Adrenal gland (tissue), 12 donors: ENCODE results near the gene ERCC6L2. TPM values are rescaled to one million over a fixed set of nuclear protein-coding genes. Genes with fewer than 3 reads are reported as not detected.

Experiments
- DNase-seq, 7 donors: peaks; one replicate each; pipeline ENCODE4 v3.0.0-alpha.2; 2019 to 2020
- H3K27ac ChIP-seq, 5 donors: fragments of 200-600 bp; sonication (generic) in 4 of 5; 1 replicate in 3 of 5; 2 replicates in 2 of 5; pipeline versions ENCODE4 v1.5.1 to v1.8.0; 2016 to 2020; ENCODE audit warnings: mild to moderate bottlenecking in 1 of 5
- H3K27me3 ChIP-seq: fragments of 200-600 bp; 2 replicates; pipeline ENCODE4 v1.8.0; 2021
- H3K36me3 ChIP-seq, 2 donors: fragments of 200-600 bp; replicated peaks in 1 of 2; 1 replicate in 1 of 2; 2 replicates in 1 of 2; pipeline versions ENCODE4 v1.5.1 to v1.8.0; 2018 to 2022
- H3K4me1 ChIP-seq, 2 donors: fragments of 200-600 bp; replicated peaks in 1 of 2; 1 replicate in 1 of 2; 2 replicates in 1 of 2; pipeline versions ENCODE4 v1.5.1 to v1.8.0; 2018 to 2021
- H3K4me3 ChIP-seq, 4 donors: fragments of 200-600 bp; sonication (generic) in 3 of 4; one replicate each; pipeline ENCODE4 v1.5.1; 2016 to 2018
- H3K9me3 ChIP-seq, 3 donors: fragments of 200-600 bp; sonication (generic) in 1 of 3; replicated peaks in 1 of 3; 1 replicate in 2 of 3; 2 replicates in 1 of 3; pipeline versions ENCODE4 v1.5.1 to v1.8.0; 2016 to 2021
- POLR2A ChIP-seq, 2 donors: fragments of 450-650 bp; IDR thresholded peaks; one replicate each; pipeline ENCODE4 v1.6.1; 2017; ENCODE audit warnings: antibody characterized with exemption in 2 of 2, mild to moderate bottlenecking in 2 of 2, moderate library complexity in 1 of 2
- WGBS, 4 donors: extraction: QIAGEN DNeasy Blood & Tissue Kit in 2 of 4; methylation state at CpG; one replicate each; pipeline versions ENCODE4 v1.1.5 to v1.1.7; 2013 to 2017; 5-methylcytosine and 5-hydroxymethylcytosine counted together
- intact Hi-C, 2 donors: fragments of 100-400 bp; cut with DNase I; formaldehyde crosslinking; loops; one replicate each; pipeline versions ENCODE4 v1.14.1 to v1.15.0; 2022 to 2023
- polyA plus RNA-seq, 3 donors: library from polyadenylated mRNA; stranded (reverse); fragments of 200-250 nt in 2 of 3; fragments of 350-450 nt in 1 of 3; fragmentation: Illumina TruSeq in 1 of 3; extraction: RNeasy Lipid Tissue Mini Kit (QIAGEN cat#74804) in 1 of 3; gene quantifications; one replicate each; pipeline ENCODE4 v1.2.3, GENCODE V29; 2013 to 2014
- total RNA-seq, 9 donors: library from RNA; depleted of rRNA in 4 of 9; stranded (reverse); fragments of >200 nt in 4 of 9; fragments of 120-200 nt in 1 of 9; fragmentation: NEBNext Ultra II Directional in 1 of 9; extraction: Animal tissue kit (Norgen Biotek cat#: 25700) in 1 of 9; gene quantifications; one replicate each; pipeline versions ENCODE4 v1.1.0 to v1.2.4, GENCODE V29; 2013 to 2023
- TF ChIP-seq, protein P1 (sequence below), 6 experiments: fragments of 450-650 bp in 4 of 6; fragments of 200-600 bp in 2 of 6; sonication (generic) in 1 of 6; IDR thresholded peaks; 1 replicate in 5 of 6; 2 replicates in 1 of 6; pipeline versions ENCODE4 v1.5.1 to v1.8.0; 2016 to 2021; ENCODE audit warnings: antibody characterized with exemption in 6 of 6, mild to moderate bottlenecking in 2 of 6, moderate library complexity in 1 of 6
- donor health status: healthy with polysubstance abuse.
- donor health status: Bipolar disorder and iron deficiency.
- donor health status: DM: yes; HTN: yes; CAD: no.
- donor health status: DM: no; HTN: no; CAD: no.
- donor health status: DM: no; HTN: no; CAD: no.
- donor health status: DM: yes; HTN: yes; CAD: no.

Gene ERCC6L2
- total and polyA plus RNA-seq, 12 donors: 5.6 to 93.2 (median 47.4) TPM

DNA sequence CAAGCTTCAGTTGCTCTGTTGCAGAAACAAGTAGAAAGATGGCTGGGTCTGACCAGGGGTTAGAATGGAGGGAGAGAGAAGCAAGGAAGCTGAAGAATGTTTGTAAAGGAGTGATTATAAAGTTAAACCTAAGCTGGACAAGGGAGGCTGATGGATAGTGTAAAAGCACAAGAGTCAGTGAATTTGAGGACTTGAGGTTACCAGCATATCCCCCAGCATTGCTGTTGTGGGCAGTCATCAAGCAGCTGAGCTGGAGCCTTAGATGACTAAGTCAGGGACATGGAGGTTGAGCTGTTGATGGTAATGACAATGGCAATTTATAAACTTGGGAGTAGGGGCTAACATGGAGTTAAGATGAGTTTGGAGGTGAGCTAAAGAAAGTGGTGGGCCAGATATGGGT, 131.5 kb downstream of the ERCC6L2 start:
- TF ChIP-seq POLR2A (IDR thresholded peaks at IDR 0.05): no peak
- TF ChIP-seq, protein P1, sequence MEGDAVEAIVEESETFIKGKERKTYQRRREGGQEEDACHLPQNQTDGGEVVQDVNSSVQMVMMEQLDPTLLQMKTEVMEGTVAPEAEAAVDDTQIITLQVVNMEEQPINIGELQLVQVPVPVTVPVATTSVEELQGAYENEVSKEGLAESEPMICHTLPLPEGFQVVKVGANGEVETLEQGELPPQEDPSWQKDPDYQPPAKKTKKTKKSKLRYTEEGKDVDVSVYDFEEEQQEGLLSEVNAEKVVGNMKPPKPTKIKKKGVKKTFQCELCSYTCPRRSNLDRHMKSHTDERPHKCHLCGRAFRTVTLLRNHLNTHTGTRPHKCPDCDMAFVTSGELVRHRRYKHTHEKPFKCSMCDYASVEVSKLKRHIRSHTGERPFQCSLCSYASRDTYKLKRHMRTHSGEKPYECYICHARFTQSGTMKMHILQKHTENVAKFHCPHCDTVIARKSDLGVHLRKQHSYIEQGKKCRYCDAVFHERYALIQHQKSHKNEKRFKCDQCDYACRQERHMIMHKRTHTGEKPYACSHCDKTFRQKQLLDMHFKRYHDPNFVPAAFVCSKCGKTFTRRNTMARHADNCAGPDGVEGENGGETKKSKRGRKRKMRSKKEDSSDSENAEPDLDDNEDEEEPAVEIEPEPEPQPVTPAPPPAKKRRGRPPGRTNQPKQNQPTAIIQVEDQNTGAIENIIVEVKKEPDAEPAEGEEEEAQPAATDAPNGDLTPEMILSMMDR (IDR thresholded peaks at IDR 0.05): no peak
- peaks cover 0 to 12% of the 10 kb centered on the region in 2 donors for H3K36me3 ChIP-seq

DNA sequence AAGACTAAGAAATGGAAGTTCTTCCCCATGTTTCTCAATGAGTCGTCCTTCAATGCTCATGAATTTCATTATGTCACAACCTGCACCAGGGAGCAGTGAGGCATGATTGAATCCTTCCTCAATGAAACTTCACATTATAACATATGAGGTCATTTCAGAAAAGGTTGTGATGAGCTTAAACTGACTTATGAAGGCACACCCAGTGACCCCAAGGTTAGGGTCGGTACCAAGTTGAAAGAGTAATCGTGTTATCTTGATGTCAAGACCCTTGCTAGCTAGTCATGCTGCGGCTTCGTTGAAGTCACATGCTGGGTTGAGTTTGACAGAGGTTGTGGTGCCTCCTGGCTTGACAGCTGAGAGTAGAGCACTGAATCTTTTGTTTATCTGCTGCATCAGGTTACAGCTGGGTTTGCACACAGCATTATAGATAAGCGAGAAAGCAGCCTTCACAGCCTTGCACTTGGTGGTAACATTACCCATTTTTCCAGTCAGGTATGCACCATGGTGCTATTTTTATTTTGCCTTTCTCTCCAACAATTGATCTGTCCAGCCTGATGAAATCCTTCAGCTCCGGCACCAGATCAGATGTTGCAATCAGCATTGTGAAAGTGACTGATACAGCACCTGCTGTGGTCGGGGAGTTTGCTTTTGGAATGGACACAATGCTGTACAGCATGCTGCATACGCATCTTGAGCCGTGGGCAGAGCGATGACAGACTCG, 133.2 kb downstream of the ERCC6L2 start:
- intact Hi-C loops: no loop called here
- Histone ChIP-seq H3K9me3 (no peaks in the 10 kb centered on the region), H3K4me3 (no peak overlapping the region), H3K27ac (no peak overlapping the region), H3K4me1 (no peaks in the 10 kb centered on the region), H3K36me3 (peaks cover 0 to 12% of the 10 kb centered on the region in 2 donors), H3K27me3 (no peaks in the 10 kb centered on the region)
- TF ChIP-seq, protein P1 (IDR thresholded peaks at IDR 0.05): no peak
- no peak for TF ChIP-seq POLR2A (IDR thresholded peaks at IDR 0.05)
- 78 to 83% (median 81%) methylated on average over 12 of the region's 12 CpGs for WGBS, 4 donors
- no peak for DNase-seq

More for the DNA sequence above, 131.5 kb downstream of the ERCC6L2 start:
- Histone ChIP-seq H3K4me1 (no peaks in the 10 kb centered on the region), H3K4me3 (no peak overlapping the region), H3K9me3 (peaks cover 0 to 6% (median 0%) of the 10 kb centered on the region in 3 donors), H3K27me3 (no peaks in the 10 kb centered on the region), H3K27ac (no peak overlapping the region)
- DNase-seq: no peak
- intact Hi-C loops: no loop called here

DNA sequence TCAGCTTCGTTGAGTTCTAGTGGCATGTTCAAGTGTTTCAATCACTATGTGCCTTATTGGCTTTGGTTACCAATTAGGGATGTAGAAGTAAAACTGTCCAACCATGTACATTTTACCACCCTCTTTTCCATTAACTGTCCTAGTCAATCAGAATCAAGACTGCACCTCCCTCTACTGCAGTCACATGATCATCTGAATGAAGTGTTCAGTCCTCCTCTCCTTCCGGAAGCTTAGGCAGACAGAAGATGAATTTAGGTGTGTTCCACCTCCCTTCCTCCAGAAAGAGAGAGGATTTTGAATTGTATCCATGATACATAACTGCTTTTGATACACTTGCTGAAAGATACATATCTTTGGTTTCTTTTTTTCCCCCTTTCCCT, 133.7 kb downstream of the ERCC6L2 start:
- TF ChIP-seq, protein P1 (IDR thresholded peaks at IDR 0.05): no peak
- TF ChIP-seq POLR2A (IDR thresholded peaks at IDR 0.05): no peak
- no peak overlapping the region for H3K27ac ChIP-seq
- intact Hi-C loops: no loop called here
- H3K9me3 ChIP-seq: no peaks in the 10 kb centered on the region
- no peaks in the 10 kb centered on the region for H3K27me3 ChIP-seq
- no peaks in the 10 kb centered on the region for H3K4me1 ChIP-seq
- no peak for DNase-seq
- WGBS, 4 donors: 76 to 97% (median 91%) methylated on average over 2 of the region's 2 CpGs
- peaks cover 0 to 12% of the 10 kb centered on the region in 2 donors for H3K36me3 ChIP-seq
- no peak overlapping the region for H3K4me3 ChIP-seq

DNA sequence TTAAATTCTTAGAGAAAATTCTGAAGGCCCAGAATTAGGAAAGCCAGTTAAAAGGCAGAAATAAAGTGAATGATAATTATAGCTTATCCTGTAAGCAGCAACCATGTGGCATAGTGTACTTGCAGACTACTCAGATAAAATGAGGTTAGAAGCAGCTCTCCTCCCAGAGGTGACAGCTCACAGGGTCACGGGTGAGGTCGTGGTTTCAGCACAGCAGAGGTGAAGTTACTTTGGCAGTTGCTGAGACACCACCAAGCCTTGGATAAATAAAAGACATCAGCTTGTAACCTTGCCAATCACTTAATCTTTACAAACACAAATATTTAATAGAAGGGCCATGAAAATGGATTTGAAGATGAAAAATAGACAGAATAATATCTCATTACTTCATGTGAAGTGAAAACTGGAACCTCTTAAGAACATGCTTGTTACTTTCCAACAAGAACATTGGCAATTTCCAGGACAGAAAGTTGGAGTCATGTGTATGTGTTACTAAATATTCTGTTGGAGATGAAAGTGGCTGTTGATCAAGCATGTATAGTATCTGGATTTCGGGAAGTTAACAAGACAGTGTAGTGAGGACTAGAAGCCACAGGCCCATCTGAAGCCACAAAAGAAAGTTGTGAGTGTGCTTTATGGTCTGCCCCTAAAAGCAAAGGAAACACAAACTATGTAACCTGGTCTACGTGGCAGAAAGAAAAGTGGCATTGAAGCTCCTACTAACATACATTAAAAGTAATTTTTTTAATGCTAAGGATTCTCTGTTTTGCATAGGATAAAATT, 134.4 kb downstream of the ERCC6L2 start:
- no peak for TF ChIP-seq POLR2A (IDR thresholded peaks at IDR 0.05)
- TF ChIP-seq, protein P1 (IDR thresholded peaks at IDR 0.05): no peak
- H3K4me1 ChIP-seq: no peaks in the 10 kb centered on the region
- DNase-seq: no peak
- 76 to 84% (median 82%) methylated on average over 4 of the region's 4 CpGs for WGBS, 4 donors
- intact Hi-C loops: no loop called here
- H3K36me3 ChIP-seq: peaks cover 0 to 8% of the 10 kb centered on the region in 2 donors
- no peaks in the 10 kb centered on the region for H3K27me3 ChIP-seq
- H3K4me3 ChIP-seq: no peak overlapping the region
- H3K27ac ChIP-seq: no peak overlapping the region
- no peaks in the 10 kb centered on the region for H3K9me3 ChIP-seq
